Activated CD8-positive, alpha-beta memory T cell treated with anti-CD3 and anti-CD28 coated beads for 4 hours (primary cell): ENCODE data around the gene KDM4C.
"Not testable (repeated sequence)": the region's sequence is repeated elsewhere in the genome, so short reads cannot be mapped to it uniquely, and the experiment has no call there.

Experiments used
- DNase-seq, 2 donors: peaks; one replicate each; pipeline ENCODE4 v3.0.0-alpha.2; 2020; ENCODE audit warnings: low read depth in 2 of 2

KDM4C gene

GRCh38 chr9:6931913-6932312, 174.1 kb downstream of the KDM4C start:
- no peak for DNase-seq

GRCh38 chr9:6936103-6936502, 178.3 kb downstream of the KDM4C start:
- DNase-seq, result no peak

- DNase-seq, result no peak
These were observed 179.4 kb downstream of the KDM4C start for GRCh38 chr9:6937209-6937608.

- no peak for DNase-seq
These were observed 180.7 kb downstream of the KDM4C start for GRCh38 chr9:6938447-6938846.

- DNase-seq, result no peak
These were observed 181.1 kb downstream of the KDM4C start for GRCh38 chr9:6938873-6939272.

GRCh38 chr9:6941501-6941900, 183.7 kb downstream of the KDM4C start:
- no peak for DNase-seq

- no peak for DNase-seq
These were observed 184.6 kb downstream of the KDM4C start for GRCh38 chr9:6942406-6942805.

GRCh38 chr9:6943293-6943692, 185.5 kb downstream of the KDM4C start:
- no peak for DNase-seq

- DNase-seq, result no peak
These were observed 186.3 kb downstream of the KDM4C start for GRCh38 chr9:6944093-6944551.

- DNase-seq, result no peak
These were observed 187.1 kb downstream of the KDM4C start for GRCh38 chr9:6944896-6945295.

- no peak for DNase-seq
These were observed 188.0 kb downstream of the KDM4C start for GRCh38 chr9:6945816-6946215.

GRCh38 chr9:6946583-6947166, 188.9 kb downstream of the KDM4C start:
- DNase-seq, result no peak

- DNase-seq, result not testable (repeated sequence)
These were observed 191.1 kb downstream of the KDM4C start for GRCh38 chr9:6948921-6949320.

GRCh38 chr9:6955251-6955921, 197.6 kb downstream of the KDM4C start:
- DNase-seq, result no peak

- DNase-seq, result no peak
These were observed 199.1 kb downstream of the KDM4C start for GRCh38 chr9:6956879-6957278.

GRCh38 chr9:6959270-6960000, 201.7 kb downstream of the KDM4C start:
- no peak for DNase-seq

GRCh38 chr9:6960777-6961176, 203.0 kb downstream of the KDM4C start:
- no peak for DNase-seq

- no peak for DNase-seq
These were observed 204.2 kb downstream of the KDM4C start for GRCh38 chr9:6961845-6962522.

GRCh38 chr9:6965566-6965965, 207.8 kb downstream of the KDM4C start:
- no peak for DNase-seq

GRCh38 chr9:6968271-6968670, 210.5 kb downstream of the KDM4C start:
- DNase-seq, result no peak

GRCh38 chr9:6969805-6970204, 212.0 kb downstream of the KDM4C start:
- DNase-seq, result no peak

- DNase-seq, result no peak
These were observed 215.3 kb downstream of the KDM4C start for GRCh38 chr9:6973089-6973488.
